ENCODE results near the gene SLC9A1. TPM values are rescaled to one million over a fixed set of nuclear protein-coding genes. Genes with fewer than 3 reads are reported as not detected.

SLC9A1 gene
- total and polyA plus RNA-seq, 2 experiments from 2014 or later, result 13.9 to 19.4 TPM

- H3K27me3 ChIP-seq, result no peaks in the 10 kb centered on the region
- peaks cover 25% of the 10 kb centered on the region for H3K4me1 ChIP-seq (ENCODE audit: low read depth)
- H3K36me3 ChIP-seq, result no peaks in the 10 kb centered on the region
- peak overlapping the region; percentile 54 for H3K27ac ChIP-seq
- peak overlapping the region; percentile 36 for H3K4me3 ChIP-seq
- TF ChIP-seq CTCF (IDR thresholded peaks at IDR 0.05; ENCODE audit: low read depth, low read length), result no peak
- no peak for DNase-seq (ENCODE audit: low read depth in 1 of 2, low spot score in 1 of 2)
- no peaks in the 10 kb centered on the region for H3K9me3 ChIP-seq (ENCODE audit: low read depth)
Measured at GRCh38 chr1:27154469-27154990, 395 bp downstream of the SLC9A1 start.

- TF ChIP-seq CTCF (IDR thresholded peaks at IDR 0.05; ENCODE audit: low read depth, low read length), result no peak
- Histone ChIP-seq H3K4me1 (ENCODE audit: low read depth) (peaks cover 25% of the 10 kb centered on the region), H3K9me3 (ENCODE audit: low read depth) (no peaks in the 10 kb centered on the region), H3K27ac (peak overlapping the region; percentile 54), H3K27me3 (no peaks in the 10 kb centered on the region), H3K4me3 (peak overlapping the region; percentile 36), H3K36me3 (no peaks in the 10 kb centered on the region)
- no peak for DNase-seq (ENCODE audit: low read depth in 1 of 2, low spot score in 1 of 2)
Measured at GRCh38 chr1:27153927-27154358, 982 bp downstream of the SLC9A1 start.

- Histone ChIP-seq H3K9me3 (ENCODE audit: low read depth) (no peaks in the 10 kb centered on the region), H3K4me3 (peak overlapping the region; percentile 4), H3K27me3 (no peaks in the 10 kb centered on the region), H3K4me1 (ENCODE audit: low read depth) (peaks cover 25% of the 10 kb centered on the region), H3K27ac (peak overlapping the region; percentile 25), H3K36me3 (no peaks in the 10 kb centered on the region)
- DNase-seq (ENCODE audit: low read depth in 1 of 2, low spot score in 1 of 2), result no peak
- no peak for TF ChIP-seq CTCF (IDR thresholded peaks at IDR 0.05; ENCODE audit: low read depth, low read length)
Measured at GRCh38 chr1:27153549-27153886, 1.4 kb downstream of the SLC9A1 start.

GRCh38 chr1:27152829-27153548 is 1.9 kb downstream of the SLC9A1 start:
- no peak for DNase-seq (ENCODE audit: low read depth in 1 of 2, low spot score in 1 of 2)
- Histone ChIP-seq H3K4me3 (peak overlapping the region; percentile 4), H3K36me3 (no peaks in the 10 kb centered on the region), H3K4me1 (ENCODE audit: low read depth) (peaks cover 27% of the 10 kb centered on the region), H3K27me3 (no peaks in the 10 kb centered on the region), H3K9me3 (ENCODE audit: low read depth) (no peaks in the 10 kb centered on the region), H3K27ac (peak overlapping the region; percentile 25)
- no peak for TF ChIP-seq CTCF (IDR thresholded peaks at IDR 0.05; ENCODE audit: low read depth, low read length)

- DNase-seq (ENCODE audit: low read depth in 1 of 2, low spot score in 1 of 2), result peak in 1 of 2 donors; percentile 32
- no peaks in the 10 kb centered on the region for H3K36me3 ChIP-seq
Measured at GRCh38 chr1:27152004-27152828, 2.7 kb downstream of the SLC9A1 start.

More at GRCh38 chr1:27152004-27152828, 2.7 kb downstream of the SLC9A1 start:
- Histone ChIP-seq H3K4me3 (peak overlapping the region; percentile 4), H3K4me1 (ENCODE audit: low read depth) (peaks cover 27% of the 10 kb centered on the region), H3K27me3 (no peaks in the 10 kb centered on the region), H3K27ac (peak overlapping the region; percentile 25), H3K9me3 (ENCODE audit: low read depth) (no peaks in the 10 kb centered on the region)
- no peak for TF ChIP-seq CTCF (IDR thresholded peaks at IDR 0.05; ENCODE audit: low read depth, low read length)
